ENCODE measurements around the gene KLHL13.

Gene KLHL13

GRCh38 chrX:118116713-118117550, at the start of gene KLHL13:
Gene KLHL13 (minus strand): TSS chrX:118116810. CDS start chrX:118028473, 88,337 bp downstream.
- Histone ChIP-seq H2AFZ (ENCODE audit: low read depth, low read length) (no peak within 1 kb of the TSS), H3K27me3 (ENCODE audit: insufficient read depth, low read length, poor library complexity) (no peaks in the 10 kb centered on the region), H3K9ac (ENCODE audit: low read depth, low read length) (no peak within 1 kb of the TSS), H3K27ac (ENCODE audit: low read length) (no peak within 1 kb of the TSS), H3K4me1 (ENCODE audit: insufficient read depth, low read length) (no peaks in the 10 kb centered on the region), H3K4me2 (ENCODE audit: insufficient read depth, low read length) (no peak within 1 kb of the TSS), H3K36me3 (ENCODE audit: insufficient read depth, low read length) (no peaks in the 10 kb centered on the region), H3K79me2 (ENCODE audit: insufficient read depth, low read length) (no peaks in the 10 kb centered on the region), H3K4me3 (ENCODE audit: low read depth in 1 of 2, low read length in 2 of 2) (no peak within 1 kb of the TSS), H3K9me3 (ENCODE audit: insufficient read depth, low read length, severe bottlenecking) (no peaks in the 10 kb centered on the region), H4K20me1 (ENCODE audit: insufficient read depth, low read length) (no peaks in the 10 kb centered on the region)
- TF ChIP-seq CTCF (IDR thresholded peaks at IDR 0.05; ENCODE audit: borderline replicate concordance, extremely low read depth, low read length, poor library complexity, severe bottlenecking): no peak
- no peak for TF ChIP-seq EZH2 (IDR thresholded peaks at IDR 0.05; ENCODE audit: borderline replicate concordance, low read depth, low read length, severe bottlenecking)
- no peak for DNase-seq
- ATAC-seq (ENCODE audit: insufficient read depth, low read depth): no peak

GRCh38 chrX:118164138-118164537, 47.5 kb upstream of the KLHL13 start:
- no peak for DNase-seq
- Histone ChIP-seq H3K4me2 (ENCODE audit: insufficient read depth, low read length) (no peak overlapping the region), H4K20me1 (ENCODE audit: insufficient read depth, low read length) (no peaks in the 10 kb centered on the region), H3K79me2 (ENCODE audit: insufficient read depth, low read length) (no peaks in the 10 kb centered on the region), H3K36me3 (ENCODE audit: insufficient read depth, low read length) (no peaks in the 10 kb centered on the region), H3K4me1 (ENCODE audit: insufficient read depth, low read length) (no peaks in the 10 kb centered on the region), H3K27me3 (ENCODE audit: insufficient read depth, low read length, poor library complexity) (no peaks in the 10 kb centered on the region), H2AFZ (ENCODE audit: low read depth, low read length) (no peak overlapping the region), H3K9ac (ENCODE audit: low read depth, low read length) (no peak overlapping the region), H3K4me3 (ENCODE audit: low read depth in 1 of 2, low read length in 2 of 2) (no peak overlapping the region), H3K9me3 (ENCODE audit: insufficient read depth, low read length, severe bottlenecking) (no peaks in the 10 kb centered on the region), H3K27ac (ENCODE audit: low read length) (no peak overlapping the region)
- no peak for ATAC-seq (ENCODE audit: insufficient read depth, low read depth)
- TF ChIP-seq CTCF (IDR thresholded peaks at IDR 0.05; ENCODE audit: borderline replicate concordance, extremely low read depth, low read length, poor library complexity, severe bottlenecking) (no peak), EZH2 (IDR thresholded peaks at IDR 0.05; ENCODE audit: borderline replicate concordance, low read depth, low read length, severe bottlenecking) (no peak)

GRCh38 chrX:118156953-118157608, 40.5 kb upstream of the KLHL13 start:
- Histone ChIP-seq H3K9ac (ENCODE audit: low read depth, low read length) (no peak overlapping the region), H2AFZ (ENCODE audit: low read depth, low read length) (no peak overlapping the region), H3K36me3 (ENCODE audit: insufficient read depth, low read length) (no peaks in the 10 kb centered on the region), H4K20me1 (ENCODE audit: insufficient read depth, low read length) (no peaks in the 10 kb centered on the region), H3K9me3 (ENCODE audit: insufficient read depth, low read length, severe bottlenecking) (no peaks in the 10 kb centered on the region), H3K27me3 (ENCODE audit: insufficient read depth, low read length, poor library complexity) (no peaks in the 10 kb centered on the region), H3K4me3 (ENCODE audit: low read depth in 1 of 2, low read length in 2 of 2) (no peak overlapping the region), H3K4me2 (ENCODE audit: insufficient read depth, low read length) (no peak overlapping the region), H3K79me2 (ENCODE audit: insufficient read depth, low read length) (no peaks in the 10 kb centered on the region), H3K27ac (ENCODE audit: low read length) (no peak overlapping the region), H3K4me1 (ENCODE audit: insufficient read depth, low read length) (no peaks in the 10 kb centered on the region)
- DNase-seq (no peak), ATAC-seq (ENCODE audit: insufficient read depth, low read depth) (no peak)
- no peak for TF ChIP-seq EZH2 (IDR thresholded peaks at IDR 0.05; ENCODE audit: borderline replicate concordance, low read depth, low read length, severe bottlenecking)
- no peak for TF ChIP-seq CTCF (IDR thresholded peaks at IDR 0.05; ENCODE audit: borderline replicate concordance, extremely low read depth, low read length, poor library complexity, severe bottlenecking)

Data from DND-41 (cell line).